B cell (primary cell): ENCODE data around the gene LCE4A. TPM values are rescaled to one million over a fixed set of nuclear protein-coding genes. Genes with fewer than 3 reads are reported as not detected.

ENCODE experiments used
- ATAC-seq: fragments of 200-7000 bp; cut with Tn5 transposase; one replicate; pipeline ENCODE4 v1.10.0; 2021; ENCODE audit warnings: low read depth, mild to moderate bottlenecking, moderate number of reproducible peaks, moderate library complexity
- CTCF ChIA-PET: fragments of 350-600 bp; sonication (Branson Sonifier 250); formaldehyde crosslinking; loops from one replicate; lab custom pipeline; 2021; ENCODE audit warnings: antibody characterized with exemption, inconsistent platforms; lab: Charles Lee
- POLR2A ChIA-PET: fragments of 350-600 bp; sonication (Branson Sonifier 250); formaldehyde crosslinking; loops from one replicate; lab custom pipeline; 2021; ENCODE audit warnings: antibody characterized with exemption; lab: Charles Lee
- DNase-seq: peaks from one replicate; pipeline ENCODE4 v3.0.0; 2013
- H2AFZ ChIP-seq: 2 replicates; pipeline ENCODE4 v1.6.1; 2012; ENCODE audit warnings: mild to moderate bottlenecking, low read depth, low read length; ENCODE audit not compliant: insufficient read depth, poor library complexity, severe bottlenecking
- H3K27ac ChIP-seq, 2 donors: 1 replicate in 1 of 2; 2 replicates in 1 of 2; pipeline ENCODE4 v1.5.1; 2012 to 2013; ENCODE audit warnings: low read length in 2 of 2, mild to moderate bottlenecking in 2 of 2, moderate library complexity in 1 of 2
- H3K27me3 ChIP-seq, 4 experiments: fragments of 200-600 bp in 1 of 4; sonication (generic) in 1 of 4; replicated peaks in 1 of 4; 1 replicate in 2 of 4; 2 replicates in 2 of 4; pipeline versions ENCODE4 v1.6.1 to v1.7.0; 2013 to 2016; ENCODE audit warnings: low read length in 3 of 4, mild to moderate bottlenecking in 2 of 4, mixed read lengths in 1 of 4, moderate library complexity in 1 of 4; ENCODE audit not compliant: insufficient read depth in 4 of 4, control insufficient read depth in 3 of 4; ENCODE audit errors: control extremely low read depth in 1 of 4
- H3K36me3 ChIP-seq, 2 experiments: replicated peaks in 1 of 2; 1 replicate in 1 of 2; 2 replicates in 1 of 2; pipeline versions ENCODE4 v1.6.1 to v1.7.1; 2013; ENCODE audit warnings: low read length in 1 of 2; ENCODE audit not compliant: insufficient read depth in 2 of 2, control insufficient read depth in 1 of 2; ENCODE audit errors: control extremely low read depth in 1 of 2, extremely low read depth in 1 of 2
- H3K4me1 ChIP-seq, 2 donors: fragments of 200-600 bp in 1 of 2; sonication (generic) in 1 of 2; 1 replicate in 1 of 2; 2 replicates in 1 of 2; pipeline versions ENCODE4 v1.5.1 to v1.6.1; 2013 to 2017; ENCODE audit warnings: low read length in 2 of 2; ENCODE audit not compliant: control insufficient read depth in 2 of 2, insufficient read depth in 2 of 2
- H3K4me2 ChIP-seq: replicated peaks from 2 replicates; pipeline ENCODE3; 2012; ENCODE audit warnings: mild to moderate bottlenecking, low read depth, low read length; ENCODE audit not compliant: poor library complexity, severe bottlenecking
- H3K4me3 ChIP-seq, 5 experiments: fragments of 200-600 bp in 1 of 5; sonication (generic) in 1 of 5; 1 replicate in 3 of 5; 2 replicates in 2 of 5; pipeline versions ENCODE4 v1.5.1 to v1.7.0; 2011 to 2016; ENCODE audit warnings: low read length in 4 of 5, mild to moderate bottlenecking in 4 of 5, low read depth in 2 of 5, control low read depth in 1 of 5, moderate library complexity in 1 of 5; ENCODE audit not compliant: insufficient read depth in 1 of 5; ENCODE audit errors: control extremely low read depth in 1 of 5, extremely low read depth in 1 of 5
- H3K79me2 ChIP-seq: fragments of 200-600 bp; sonication (generic); one replicate; pipeline ENCODE4 v1.6.0; 2016; ENCODE audit warnings: low read length; ENCODE audit not compliant: control insufficient read depth, insufficient read depth
- H3K9ac ChIP-seq: fragments of 200-600 bp; sonication (generic); 2 replicates; pipeline ENCODE4 v1.6.1; 2017; ENCODE audit warnings: mild to moderate bottlenecking, low read length, moderate library complexity
- H3K9me3 ChIP-seq, 3 donors: one replicate each; pipeline versions ENCODE4 v1.6.1 to v1.7.1; 2013; ENCODE audit warnings: low read length in 2 of 3; ENCODE audit not compliant: control insufficient read depth in 2 of 3, insufficient read depth in 1 of 3; ENCODE audit errors: control extremely low read depth in 1 of 3
- H4K20me1 ChIP-seq: 2 replicates; pipeline ENCODE4 v1.6.0; 2012; ENCODE audit warnings: mild to moderate bottlenecking, low read length; ENCODE audit not compliant: insufficient read depth, control insufficient read depth, poor library complexity, severe bottlenecking
- H3K27ac Mint-ChIP-seq: one replicate; pipeline ENCODE4 v1.8.0; 2021; ENCODE audit warnings: mixed read lengths
- H3K27me3 Mint-ChIP-seq: one replicate; pipeline ENCODE4 v1.8.0; 2021; ENCODE audit warnings: mixed read lengths
- H3K4me1 Mint-ChIP-seq: one replicate; pipeline ENCODE4 v1.8.0; 2021; ENCODE audit warnings: mixed read lengths
- H3K4me3 Mint-ChIP-seq: one replicate; pipeline ENCODE4 v1.8.0; 2021; ENCODE audit warnings: mixed read lengths
- H3K9me3 Mint-ChIP-seq: one replicate; pipeline ENCODE4 v1.8.0; 2022; ENCODE audit warnings: mixed read lengths; ENCODE audit not compliant: insufficient read depth
- EZH2 ChIP-seq: IDR thresholded peaks from 2 replicates; pipeline ENCODE4 v1.6.1; 2012; ENCODE audit warnings: borderline replicate concordance, low read depth, mild to moderate bottlenecking, moderate library complexity, low read length; ENCODE audit not compliant: insufficient read depth, poor library complexity, severe bottlenecking
- WGBS: methylation state at CpG from one replicate; pipeline ENCODE4 v1.1.5; 2013; ENCODE audit warnings: missing lambda C conversion rate; ENCODE audit not compliant: insufficient coverage; 5-methylcytosine and 5-hydroxymethylcytosine counted together
- intact Hi-C: fragments of 100-400 bp; cut with micrococcal nuclease; formaldehyde crosslinking; loops from one replicate; pipeline ENCODE4 v1.10.0; 2022
- polyA minus RNA-seq: library from RNA; depleted of rRNA, polyadenylated mRNA; stranded (reverse); fragments of >200 nt; gene quantifications from 2 replicates; pipeline ENCODE4 v1.2.3, GENCODE V29; 2012
- polyA plus RNA-seq: library from polyadenylated mRNA; depleted of rRNA; stranded (reverse); fragments of >200 nt; gene quantifications from 2 replicates; pipeline ENCODE4 v1.2.3, GENCODE V29; 2012
- total RNA-seq, 2 donors: library from RNA; stranded (reverse); fragments of 120-200 nt in 1 of 2; gene quantifications; 1 replicate in 1 of 2; 2 replicates in 1 of 2; pipeline versions ENCODE4 v1.2.3 to v1.2.4, GENCODE V29; 2013 to 2022
- TF ChIP-seq, protein P1 (sequence below): fragments of 200-600 bp; IDR thresholded peaks from one replicate; pipeline ENCODE4 v1.8.0; 2022; ENCODE audit warnings: antibody characterized with exemption, mild to moderate bottlenecking

LCE4A gene, protein sequence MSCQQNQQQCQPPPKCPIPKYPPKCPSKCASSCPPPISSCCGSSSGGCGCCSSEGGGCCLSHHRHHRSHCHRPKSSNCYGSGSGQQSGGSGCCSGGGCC
- total RNA-seq: not detected in 2 replicates
- not detected for total RNA-seq (2013)
- polyA plus RNA-seq: not detected in 2 replicates
- polyA minus RNA-seq: not detected in 2 replicates

DNA sequence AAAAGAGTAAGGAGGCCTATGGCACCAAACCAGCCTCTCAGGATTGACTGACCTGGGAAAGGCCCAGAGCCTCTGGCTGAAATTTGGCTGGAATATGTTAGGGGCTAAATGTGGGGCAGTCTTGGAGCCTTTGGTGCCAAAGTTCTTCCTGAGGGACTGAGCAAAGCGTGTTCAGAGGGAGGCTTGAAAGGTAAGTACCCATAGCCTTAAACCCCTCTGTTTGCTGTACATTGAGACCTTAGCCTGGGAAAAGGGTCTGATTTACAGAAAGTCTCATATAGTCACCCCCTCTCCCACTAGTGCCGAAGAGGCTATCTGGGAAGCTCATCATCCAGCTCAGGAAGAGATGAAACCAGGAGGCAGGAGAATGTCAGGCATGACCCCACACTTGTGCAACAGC, at the start of gene LCE4A:
Gene LCE4A, plus strand, starts transcription at position 301 of the 400 bp plus-strand sequence. CDS start 916 bp downstream, outside the sequence.
- no peaks in the 10 kb centered on the region for H3K79me2 ChIP-seq
- H3K4me1 ChIP-seq: no peaks in the 10 kb centered on the region
- H3K4me3 ChIP-seq: no peak within 1 kb of the TSS
- ATAC-seq (no peak), DNase-seq (no peak)
- H4K20me1 ChIP-seq: no peaks in the 10 kb centered on the region
- H3K27me3 Mint-ChIP-seq: peaks cover 47% of the 10 kb centered on the region
- no peaks in the 10 kb centered on the region for H3K4me1 Mint-ChIP-seq
- H3K27ac Mint-ChIP-seq: no peak within 1 kb of the TSS
- ChIA-PET POLR2A (no interaction called here), CTCF (no interaction called here)
- H3K9ac ChIP-seq: no peak within 1 kb of the TSS
- no peaks in the 10 kb centered on the region for H3K9me3 Mint-ChIP-seq
- TF ChIP-seq, protein P1, sequence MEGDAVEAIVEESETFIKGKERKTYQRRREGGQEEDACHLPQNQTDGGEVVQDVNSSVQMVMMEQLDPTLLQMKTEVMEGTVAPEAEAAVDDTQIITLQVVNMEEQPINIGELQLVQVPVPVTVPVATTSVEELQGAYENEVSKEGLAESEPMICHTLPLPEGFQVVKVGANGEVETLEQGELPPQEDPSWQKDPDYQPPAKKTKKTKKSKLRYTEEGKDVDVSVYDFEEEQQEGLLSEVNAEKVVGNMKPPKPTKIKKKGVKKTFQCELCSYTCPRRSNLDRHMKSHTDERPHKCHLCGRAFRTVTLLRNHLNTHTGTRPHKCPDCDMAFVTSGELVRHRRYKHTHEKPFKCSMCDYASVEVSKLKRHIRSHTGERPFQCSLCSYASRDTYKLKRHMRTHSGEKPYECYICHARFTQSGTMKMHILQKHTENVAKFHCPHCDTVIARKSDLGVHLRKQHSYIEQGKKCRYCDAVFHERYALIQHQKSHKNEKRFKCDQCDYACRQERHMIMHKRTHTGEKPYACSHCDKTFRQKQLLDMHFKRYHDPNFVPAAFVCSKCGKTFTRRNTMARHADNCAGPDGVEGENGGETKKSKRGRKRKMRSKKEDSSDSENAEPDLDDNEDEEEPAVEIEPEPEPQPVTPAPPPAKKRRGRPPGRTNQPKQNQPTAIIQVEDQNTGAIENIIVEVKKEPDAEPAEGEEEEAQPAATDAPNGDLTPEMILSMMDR: no peak
- no peak for TF ChIP-seq EZH2
- H2AFZ ChIP-seq: no peak within 1 kb of the TSS
- intact Hi-C loops: no loop called here
- no peaks in the 10 kb centered on the region for H3K9me3 ChIP-seq
- H3K27ac ChIP-seq: no peak within 1 kb of the TSS
- peaks cover 0 to 7% (median 1%) of the 10 kb centered on the region in 4 experiments for H3K27me3 ChIP-seq
- no peak within 1 kb of the TSS for H3K4me2 ChIP-seq
- H3K36me3 ChIP-seq: no peaks in the 10 kb centered on the region
- no peak within 1 kb of the TSS for H3K4me3 Mint-ChIP-seq
- WGBS: 100% methylated on average over 1 of the region's 2 CpGs

GRCh38 chr1:152658649-152659048, 49.3 kb upstream of the LCE4A start:
- Mint-ChIP-seq H3K9me3 (no peaks in the 10 kb centered on the region), H3K4me3 (no peak overlapping the region), H3K4me1 (no peaks in the 10 kb centered on the region), H3K27ac (no peak overlapping the region), H3K27me3 (peaks cover 22% of the 10 kb centered on the region)
- ATAC-seq (no peak), DNase-seq (no peak)
- no peak for TF ChIP-seq EZH2
- TF ChIP-seq, protein P1: no peak
- H3K4me3 ChIP-seq: no peak overlapping the region
- no peaks in the 10 kb centered on the region for H3K36me3 ChIP-seq
- no peaks in the 10 kb centered on the region for H3K4me1 ChIP-seq
- intact Hi-C loops: no loop called here
- H3K9ac ChIP-seq: no peak overlapping the region
- ChIA-PET CTCF (no interaction called here), POLR2A (no interaction called here)
- H3K4me2 ChIP-seq: no peak overlapping the region
- no peak overlapping the region for H2AFZ ChIP-seq
- H3K27ac ChIP-seq: no peak overlapping the region
- no peaks in the 10 kb centered on the region for H4K20me1 ChIP-seq
- no peaks in the 10 kb centered on the region for H3K9me3 ChIP-seq
- WGBS: 100% methylated on average over 3 of the region's 3 CpGs
- no peaks in the 10 kb centered on the region for H3K79me2 ChIP-seq
- H3K27me3 ChIP-seq: peaks cover 0 to 3% (median 1%) of the 10 kb centered on the region in 4 experiments
